Measurements from ENCODE around the gene CALN1. TPM values are rescaled to one million over a fixed set of nuclear protein-coding genes. Genes with fewer than 3 reads are reported as not detected.
"Not testable (repeated sequence)": the region's sequence is repeated elsewhere in the genome, so short reads cannot be mapped to it uniquely, and the experiment has no call there.

CALN1 gene
- total RNA-seq, 2 donors from 2014 or later, result not detected

GRCh38 chr7:71974611-71975010 lies 437.5 kb downstream of the CALN1 start:
- DNase-seq (no peak), ATAC-seq (no peak)
- intact Hi-C loops (cut with DNase I), result no loop called here

DNA sequence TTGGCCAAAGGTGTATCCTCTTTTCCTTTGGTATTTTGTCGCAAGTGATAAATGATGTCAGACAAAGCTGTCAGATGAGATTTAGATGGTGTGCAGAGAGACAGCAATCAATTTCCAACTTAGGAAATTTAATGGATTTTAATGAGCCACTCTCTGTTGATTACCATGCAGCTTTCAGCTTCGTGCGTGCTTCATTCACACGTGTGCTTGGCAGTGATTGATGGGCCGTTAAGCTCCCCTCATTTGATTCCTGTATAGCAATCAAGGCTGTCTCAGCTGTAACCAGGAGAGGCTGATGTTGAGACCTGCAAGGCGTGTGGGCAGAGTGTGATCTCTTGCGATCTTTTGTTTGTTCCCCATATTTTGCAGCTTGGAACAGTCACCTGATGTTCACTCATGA lies 439.6 kb downstream of the CALN1 start:
- DNase-seq (no peak), ATAC-seq (no peak)
- intact Hi-C loops (cut with DNase I), result no loop called here

DNA sequence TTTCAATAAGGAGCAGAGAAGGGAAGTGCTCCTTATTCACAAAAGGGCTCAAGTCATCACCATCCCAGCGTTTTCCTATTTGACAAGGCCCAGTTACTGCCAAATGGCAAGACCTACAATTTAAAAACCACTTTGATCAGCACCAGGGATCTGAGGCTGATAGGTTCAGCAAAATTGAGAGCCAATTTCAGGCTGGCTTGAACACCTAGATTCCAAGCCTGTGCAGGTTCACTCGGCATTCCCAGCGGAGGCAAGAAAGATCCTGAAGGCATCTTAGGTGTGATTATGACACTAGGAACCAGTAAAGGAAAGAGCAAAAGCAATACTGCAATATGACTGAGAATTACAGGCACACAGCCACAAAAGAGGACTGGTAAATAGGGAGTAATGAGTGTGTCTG lies 441.4 kb downstream of the CALN1 start:
- ATAC-seq (no peak), DNase-seq (no peak)
- intact Hi-C loops (cut with DNase I), result no loop called here

GRCh38 chr7:71962636-71963035 lies 449.5 kb downstream of the CALN1 start:
- ATAC-seq, result no peak
- intact Hi-C loops (cut with DNase I), result no loop called here
- no peak for DNase-seq

DNA sequence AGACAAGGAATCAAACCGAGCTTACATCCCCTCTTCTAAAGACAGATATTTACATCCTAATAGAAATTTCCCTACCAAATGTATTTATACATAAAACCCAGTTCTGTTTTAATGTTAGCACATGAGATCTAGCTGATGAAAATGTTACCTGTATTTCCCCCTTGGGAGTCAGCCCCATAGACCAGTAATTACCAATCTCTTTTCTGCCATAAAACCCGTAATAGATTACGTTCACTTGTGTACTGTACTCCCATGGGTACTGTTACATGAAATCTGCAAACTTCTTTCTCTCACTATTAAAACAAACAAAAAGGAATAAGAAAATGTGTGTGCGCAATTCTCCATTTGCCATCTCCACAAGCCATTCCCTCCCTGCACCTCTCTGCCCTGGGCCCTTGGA lies 450.9 kb downstream of the CALN1 start:
- DNase-seq (no peak), ATAC-seq (no peak)

GRCh38 chr7:71942115-71942514 lies 470.0 kb downstream of the CALN1 start:
- intact Hi-C loops (cut with DNase I), result no loop called here
- no peak for DNase-seq
- ATAC-seq, result no peak

More for the DNA sequence above, 450.9 kb downstream of the CALN1 start:
- intact Hi-C loops (cut with DNase I), result no loop called here

DNA sequence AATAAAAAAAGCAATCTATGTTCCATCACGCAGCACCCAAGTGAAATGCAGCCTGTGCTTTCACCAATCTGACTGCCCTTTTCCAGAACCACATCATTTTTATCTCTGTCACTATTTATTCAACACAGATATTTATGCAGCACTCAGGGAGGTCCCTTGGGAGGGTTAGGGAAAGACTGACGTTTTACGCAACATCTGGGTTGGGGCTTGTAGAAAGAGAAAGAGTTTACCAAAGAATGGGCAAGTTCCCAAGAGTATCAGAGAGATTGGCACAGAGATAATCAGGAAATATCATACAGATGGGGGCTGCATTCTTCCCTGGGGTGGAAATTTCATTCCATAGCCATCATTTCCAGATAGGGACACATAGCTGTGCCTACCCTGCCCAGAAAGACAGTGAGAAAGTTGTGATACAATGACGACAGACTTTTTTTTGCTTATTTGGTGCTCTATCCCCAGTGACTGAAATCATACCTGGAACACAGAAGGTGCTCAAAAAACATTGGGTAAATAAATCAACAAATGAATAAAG lies 474.2 kb downstream of the CALN1 start:
- intact Hi-C loops (cut with DNase I), result no loop called here
- ATAC-seq (no peak), DNase-seq (no peak)

- ATAC-seq (no peak), DNase-seq (no peak)
- intact Hi-C loops (cut with DNase I), result no loop called here
Measured at GRCh38 chr7:71935674-71936073, 476.5 kb downstream of the CALN1 start.

- ATAC-seq, result no peak
- no peak for DNase-seq
- intact Hi-C loops (cut with DNase I), result no loop called here
Measured at GRCh38 chr7:71933426-71933825, 478.7 kb downstream of the CALN1 start.

DNA sequence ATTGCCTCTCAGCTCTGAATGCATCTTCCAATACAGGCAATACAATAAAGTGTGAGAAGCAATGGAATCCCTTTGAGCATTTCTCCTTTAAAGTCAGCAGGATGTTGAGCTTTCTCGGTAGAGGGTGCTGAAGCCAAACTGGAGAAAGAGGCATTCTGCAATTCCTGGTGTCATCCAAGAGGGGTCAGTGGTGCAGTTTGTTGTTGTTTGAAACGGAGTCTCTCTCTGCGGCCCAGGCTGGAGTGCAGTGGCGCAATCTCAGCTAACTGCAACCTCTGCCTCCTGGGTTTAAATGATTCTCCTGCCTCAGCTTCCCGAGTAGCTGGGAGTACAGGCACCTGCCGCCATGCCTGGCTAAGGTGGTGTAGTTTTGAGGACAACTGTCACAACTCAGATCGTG lies 486.5 kb downstream of the CALN1 start:
- ATAC-seq, result no peak
- no peak for DNase-seq
- intact Hi-C loops (cut with DNase I), result no loop called here

DNA sequence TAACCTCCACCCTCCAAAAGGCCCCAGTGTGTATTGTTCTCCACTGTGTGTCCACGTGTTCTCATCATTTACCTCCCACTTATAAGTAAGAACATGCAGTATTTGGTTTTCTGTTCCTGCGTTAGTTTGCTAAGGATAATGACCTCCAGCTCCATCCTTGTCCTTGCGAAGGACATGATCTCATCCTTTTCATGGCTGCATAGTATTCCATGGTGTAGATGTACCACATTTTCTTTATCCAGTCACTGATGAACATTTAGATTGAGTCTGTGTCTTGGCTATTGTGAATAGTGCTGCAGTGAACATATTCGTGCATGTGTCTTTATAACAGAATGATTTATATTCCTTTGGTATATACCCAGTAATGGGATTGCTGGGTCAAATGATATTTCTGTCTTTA lies 497.9 kb downstream of the CALN1 start:
- ATAC-seq; DNase-seq; intact Hi-C loops (cut with DNase I): not testable (repeated sequence)

DNA sequence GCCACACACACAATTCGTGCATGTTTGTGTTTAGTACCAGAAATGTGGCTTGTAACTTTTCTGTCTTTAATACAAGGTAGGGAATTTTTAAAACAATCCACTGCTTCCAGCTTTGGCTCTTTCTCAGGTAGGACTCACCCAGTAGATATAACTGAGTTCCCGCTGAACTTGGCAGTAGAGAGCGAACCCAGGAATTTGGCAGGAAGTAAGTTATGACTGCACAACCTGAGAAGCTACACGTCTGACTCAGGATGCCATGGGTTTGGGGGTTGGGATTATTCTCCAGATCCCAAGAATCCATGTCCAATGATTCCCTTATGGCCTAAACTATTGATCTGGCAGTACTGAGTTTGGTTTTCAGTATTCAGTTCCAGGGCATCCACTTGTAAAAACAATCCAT lies 499.7 kb downstream of the CALN1 start:
- intact Hi-C loops (cut with DNase I), result no loop called here
- ATAC-seq, result no peak
- no peak for DNase-seq

DNA sequence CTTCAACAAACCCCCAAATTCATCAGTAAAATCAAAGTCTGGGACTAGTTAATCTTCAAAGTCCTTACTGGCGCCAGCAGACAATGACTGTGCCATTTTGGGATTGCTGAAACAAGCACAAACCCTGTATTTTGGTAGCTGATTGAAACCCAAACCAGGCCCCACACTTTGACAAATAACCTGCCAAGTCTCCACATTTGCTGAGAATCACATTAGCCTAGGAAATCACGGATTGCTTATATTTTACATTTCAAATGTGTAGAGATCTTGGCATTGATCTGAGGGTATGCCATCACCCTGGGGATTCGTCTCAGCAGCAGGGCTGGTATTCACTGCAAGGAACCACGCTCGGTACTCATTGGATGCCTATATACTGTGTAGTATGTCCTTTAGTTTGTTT lies 501.1 kb downstream of the CALN1 start:
- DNase-seq, result no peak
- no peak for ATAC-seq
- intact Hi-C loops (cut with DNase I), result no loop called here

DNA sequence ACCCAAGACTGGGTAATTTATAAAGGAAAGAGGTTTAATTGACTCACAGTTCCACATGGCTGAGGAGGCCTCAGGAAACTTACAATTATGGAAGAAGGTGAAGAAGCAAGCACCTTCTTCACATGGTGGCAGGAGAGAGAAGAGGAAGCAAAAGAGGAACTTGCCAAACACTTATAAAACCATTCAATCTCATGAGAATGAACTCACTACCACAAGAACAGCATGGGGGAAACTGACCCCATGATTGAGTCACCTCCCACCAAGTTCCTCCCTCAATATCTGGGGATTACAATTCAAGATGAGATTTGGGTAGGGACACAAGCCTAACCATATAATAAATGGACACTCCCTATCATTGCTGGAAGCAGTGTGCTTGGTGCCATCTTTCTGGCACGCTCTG lies 506.3 kb downstream of the CALN1 start:
- ATAC-seq (no peak), DNase-seq (no peak)
- intact Hi-C loops (cut with DNase I), result no loop called here

DNA sequence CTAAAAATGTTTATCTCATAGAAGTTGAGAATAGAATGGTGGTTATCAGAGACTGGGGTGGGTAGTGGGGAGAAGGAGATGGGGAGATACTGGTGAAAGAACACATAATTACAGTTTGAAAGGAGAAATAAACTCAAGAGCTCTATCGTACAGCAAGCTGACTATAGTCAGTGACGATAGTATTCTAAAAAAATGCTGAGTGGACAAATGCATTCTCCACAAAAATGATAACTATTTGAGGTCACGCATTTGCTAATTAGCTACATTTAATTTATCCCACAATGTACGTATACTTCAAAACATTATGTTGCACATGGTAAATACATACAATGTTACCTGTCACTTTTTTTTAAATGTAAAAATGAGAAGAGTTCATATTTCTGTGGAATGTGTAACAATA lies 507.7 kb downstream of the CALN1 start:
- DNase-seq, result no peak
- no peak for ATAC-seq
- intact Hi-C loops (cut with DNase I), result no loop called here

DNA sequence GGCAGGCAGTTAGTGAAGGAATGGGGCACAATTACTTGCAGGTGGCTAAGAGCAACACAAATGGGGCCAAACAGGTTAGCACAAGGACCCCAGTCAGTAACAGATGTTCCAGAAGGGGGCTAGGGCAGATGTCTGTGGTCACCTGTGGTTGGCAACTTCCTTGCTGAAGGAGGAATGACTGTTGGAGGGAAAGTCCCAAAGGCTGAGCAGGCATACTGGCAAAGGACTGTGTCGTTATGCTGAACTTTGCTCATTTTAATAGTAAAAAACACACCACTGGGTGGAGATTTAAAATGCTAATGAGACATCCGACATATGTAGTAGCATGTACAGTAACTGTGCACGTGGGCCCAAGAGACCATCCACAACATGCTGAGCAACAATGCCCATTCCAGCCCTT lies 511.6 kb downstream of the CALN1 start:
- no peak for DNase-seq
- intact Hi-C loops (cut with DNase I), result no loop called here
- ATAC-seq, result no peak

GRCh38 chr7:71896535-71896934 lies 515.6 kb downstream of the CALN1 start:
- ATAC-seq (no peak), DNase-seq (no peak)
- intact Hi-C loops (cut with DNase I), result no loop called here

DNA sequence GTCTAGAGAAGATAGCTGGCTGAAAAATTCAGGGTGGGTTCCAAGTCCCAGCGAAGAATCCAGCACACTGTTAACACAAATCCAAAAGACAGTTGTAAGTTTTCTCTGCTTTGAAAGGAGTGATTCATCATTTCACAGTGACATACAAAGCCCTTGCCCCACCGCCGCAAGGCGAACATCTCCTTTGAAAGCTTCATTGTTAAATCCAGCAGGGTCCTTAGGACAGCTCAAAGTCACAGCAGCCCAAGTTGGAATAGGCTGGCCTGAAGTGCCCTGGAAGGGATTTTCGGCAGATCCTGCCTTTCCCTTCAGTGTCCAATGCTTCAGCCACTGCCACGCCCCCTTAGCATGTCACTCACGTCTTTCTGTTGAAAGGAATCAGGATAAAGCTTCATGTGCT lies 526.1 kb downstream of the CALN1 start:
- ATAC-seq (no peak), DNase-seq (no peak)
- intact Hi-C loops (cut with DNase I), result no loop called here

GRCh38 chr7:71885487-71885886 lies 526.7 kb downstream of the CALN1 start:
- DNase-seq (no peak), ATAC-seq (no peak)
- intact Hi-C loops (cut with DNase I), result no loop called here

- intact Hi-C loops (cut with DNase I), result no loop called here
Measured at GRCh38 chr7:71883415-71883814, 528.7 kb downstream of the CALN1 start.

DNA sequence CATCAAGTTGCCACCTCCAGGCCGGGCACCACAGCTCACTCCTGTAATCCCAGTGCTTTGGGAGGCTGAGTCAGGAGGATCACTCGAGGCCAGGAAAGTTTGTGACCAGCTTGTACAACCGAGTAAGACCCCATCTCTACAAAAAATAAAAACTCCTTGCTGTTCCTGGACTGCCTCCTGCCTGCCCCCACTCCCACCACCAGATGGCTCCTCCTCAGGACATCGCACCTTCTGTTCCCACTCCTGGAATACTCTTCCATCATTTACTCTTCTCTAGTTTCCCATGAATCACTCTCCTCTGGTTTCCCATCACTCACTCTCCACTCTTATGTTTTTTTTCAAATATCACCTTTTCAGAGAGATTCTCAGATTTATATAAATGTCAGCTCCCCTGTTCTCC lies 540.7 kb downstream of the CALN1 start:
- ATAC-seq, result no peak
- DNase-seq, result no peak
- intact Hi-C loops (cut with DNase I), result no loop called here

More at GRCh38 chr7:71883415-71883814, 528.7 kb downstream of the CALN1 start:
- DNase-seq (no peak), ATAC-seq (no peak)

DNA sequence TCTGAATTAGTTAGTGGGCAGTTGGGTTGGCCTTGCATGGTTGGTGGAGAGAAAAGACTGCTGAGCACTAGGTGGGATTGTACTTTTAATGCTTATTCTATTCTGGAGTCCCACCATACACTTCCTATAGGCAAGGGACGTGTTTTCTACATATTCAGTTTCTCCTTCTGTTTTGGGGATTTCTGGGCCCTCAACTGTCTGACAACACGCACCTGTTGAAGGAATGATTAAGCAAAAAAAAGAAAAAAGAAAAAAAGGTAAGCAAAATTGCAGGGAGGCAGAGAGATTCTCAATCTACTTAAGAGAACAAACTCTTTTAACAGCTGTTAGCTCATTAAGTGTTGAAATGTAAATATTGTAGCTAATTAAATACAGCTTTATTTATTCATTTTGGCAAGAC lies 541.3 kb downstream of the CALN1 start:
- ATAC-seq, result no peak
- intact Hi-C loops (cut with DNase I), result no loop called here
- DNase-seq, result no peak
